MCF 10A (cell line): ENCODE results near the gene NDUFS5. TPM values are rescaled to one million over a fixed set of nuclear protein-coding genes. Genes with fewer than 3 reads are reported as not detected.
"Not testable (repeated sequence)": the region's sequence is repeated elsewhere in the genome, so short reads cannot be mapped to it uniquely, and the experiment has no call there.

ENCODE experiments used
- BruUV-seq: library from RNA; stranded (reverse); fragments of 400-500 nt; replicated peaks from 2 replicates; lab custom pipeline; 2021; lab: Mats Ljungman, UMichigan
- CTCF ChIA-PET: fragments of 300-600 bp; sonication (Branson Sonifier 250); formaldehyde crosslinking; extraction: SDS; loops from one replicate; lab custom pipeline; 2021; ENCODE audit warnings: antibody characterized with exemption, inconsistent platforms; lab: Yijun Ruan, JAX
- POLR2A ChIA-PET: fragments of 300-600, 350-650 bp; sonication (Branson Sonifier 250); formaldehyde crosslinking; extraction: SDS; loops from one replicate; lab custom pipeline; 2020; ENCODE audit warnings: antibody characterized with exemption, inconsistent platforms; lab: Yijun Ruan, JAX
- DNase-seq: peaks from one replicate; pipeline ENCODE4 v3.0.0-alpha.2; 2018; ENCODE audit not compliant: unreplicated experiment
- H3K27ac Mint-ChIP-seq: one replicate; pipeline ENCODE4 v1.8.0; 2022; ENCODE audit warnings: mild to moderate bottlenecking, low read depth, mixed read lengths; ENCODE audit not compliant: unreplicated experiment
- H3K27me3 Mint-ChIP-seq: one replicate; pipeline ENCODE4 v1.8.0; 2022; ENCODE audit warnings: mixed read lengths; ENCODE audit not compliant: insufficient read depth, unreplicated experiment
- H3K36me3 Mint-ChIP-seq: one replicate; pipeline ENCODE4 v1.8.0; 2022; ENCODE audit warnings: mild to moderate bottlenecking, moderate library complexity, mixed read lengths; ENCODE audit not compliant: insufficient read depth, unreplicated experiment
- H3K4me1 Mint-ChIP-seq: one replicate; pipeline ENCODE4 v1.8.0; 2022; ENCODE audit warnings: mixed read lengths; ENCODE audit not compliant: insufficient read depth, unreplicated experiment
- H3K4me3 Mint-ChIP-seq: one replicate; pipeline ENCODE4 v1.8.0; 2022; ENCODE audit warnings: mild to moderate bottlenecking, moderate library complexity, mixed read lengths; ENCODE audit not compliant: unreplicated experiment
- H3K9me3 Mint-ChIP-seq: one replicate; pipeline ENCODE4 v1.8.0; 2022; ENCODE audit warnings: mixed read lengths; ENCODE audit not compliant: unreplicated experiment
- intact Hi-C: fragments of 100-400 bp; cut with micrococcal nuclease; formaldehyde crosslinking; loops from 2 replicates; pipeline ENCODE4 v1.14.1; 2022
- total RNA-seq: library from RNA; stranded (reverse); gene quantifications from 2 replicates; pipeline ENCODE4 v1.2.3, GENCODE V29; 2022
- TF ChIP-seq, protein P1 (sequence below): fragments of 200-600 bp; IDR thresholded peaks from one replicate; pipeline ENCODE4 v1.8.0; 2022; ENCODE audit warnings: antibody characterized with exemption, mild to moderate bottlenecking; ENCODE audit not compliant: unreplicated experiment

Gene NDUFS5
- total RNA-seq, 1 experiment from 2014 or later: 233 TPM

DNA sequence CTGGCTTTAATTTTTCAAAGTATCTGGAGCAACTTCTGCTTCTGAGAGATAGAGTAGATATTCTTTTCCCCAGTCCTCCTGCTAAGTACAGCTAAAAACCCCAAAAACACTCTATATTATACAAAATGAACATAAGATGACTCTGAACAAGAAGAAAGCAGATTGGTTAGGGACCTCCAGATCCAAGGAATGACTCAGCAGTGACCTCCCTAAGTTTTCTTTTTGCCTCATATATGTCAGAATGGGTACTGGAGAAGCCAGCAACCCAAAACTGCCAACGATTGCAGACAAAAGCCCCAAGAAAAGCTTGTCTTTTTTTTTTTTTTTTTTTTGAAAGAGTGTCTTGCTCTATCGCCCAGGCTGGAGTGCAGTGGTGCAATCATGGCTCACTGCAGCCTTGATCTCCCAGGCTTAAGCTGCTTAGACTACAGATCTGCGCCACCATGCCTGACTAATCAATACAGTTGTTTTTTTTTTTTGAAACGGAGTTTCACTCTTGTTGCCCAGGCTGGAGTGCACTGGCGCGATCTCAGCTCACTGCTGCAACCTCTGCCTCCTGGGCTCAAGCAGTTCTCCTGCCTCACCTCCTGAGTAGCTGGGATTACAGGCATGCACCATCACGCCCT lies 22.7 kb downstream of the NDUFS5 start:
- TF ChIP-seq, protein P1, sequence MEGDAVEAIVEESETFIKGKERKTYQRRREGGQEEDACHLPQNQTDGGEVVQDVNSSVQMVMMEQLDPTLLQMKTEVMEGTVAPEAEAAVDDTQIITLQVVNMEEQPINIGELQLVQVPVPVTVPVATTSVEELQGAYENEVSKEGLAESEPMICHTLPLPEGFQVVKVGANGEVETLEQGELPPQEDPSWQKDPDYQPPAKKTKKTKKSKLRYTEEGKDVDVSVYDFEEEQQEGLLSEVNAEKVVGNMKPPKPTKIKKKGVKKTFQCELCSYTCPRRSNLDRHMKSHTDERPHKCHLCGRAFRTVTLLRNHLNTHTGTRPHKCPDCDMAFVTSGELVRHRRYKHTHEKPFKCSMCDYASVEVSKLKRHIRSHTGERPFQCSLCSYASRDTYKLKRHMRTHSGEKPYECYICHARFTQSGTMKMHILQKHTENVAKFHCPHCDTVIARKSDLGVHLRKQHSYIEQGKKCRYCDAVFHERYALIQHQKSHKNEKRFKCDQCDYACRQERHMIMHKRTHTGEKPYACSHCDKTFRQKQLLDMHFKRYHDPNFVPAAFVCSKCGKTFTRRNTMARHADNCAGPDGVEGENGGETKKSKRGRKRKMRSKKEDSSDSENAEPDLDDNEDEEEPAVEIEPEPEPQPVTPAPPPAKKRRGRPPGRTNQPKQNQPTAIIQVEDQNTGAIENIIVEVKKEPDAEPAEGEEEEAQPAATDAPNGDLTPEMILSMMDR: no peak
- CTCF ChIA-PET: interaction anchor here (0.7 kb wide), 1 partner anchor 42 kb away, joined by 4 read pairs; no protein-coding TSS in a partner anchor
- H3K27ac Mint-ChIP-seq: no peak overlapping the region
- H3K36me3 Mint-ChIP-seq: peaks cover 29% of the 10 kb centered on the region
- POLR2A ChIA-PET: interaction anchor here (0.7 kb wide), 1 partner anchor 23 kb away, joined by 3 read pairs; the partner anchor contains the start of gene NDUFS5
- H3K9me3 Mint-ChIP-seq: no peaks in the 10 kb centered on the region
- intact Hi-C loops: no loop called here
- no peak for DNase-seq
- no peak overlapping the region for H3K4me3 Mint-ChIP-seq
- no peaks in the 10 kb centered on the region for H3K27me3 Mint-ChIP-seq
- no peaks in the 10 kb centered on the region for H3K4me1 Mint-ChIP-seq
- BruUV-seq: no TSS peak

DNA sequence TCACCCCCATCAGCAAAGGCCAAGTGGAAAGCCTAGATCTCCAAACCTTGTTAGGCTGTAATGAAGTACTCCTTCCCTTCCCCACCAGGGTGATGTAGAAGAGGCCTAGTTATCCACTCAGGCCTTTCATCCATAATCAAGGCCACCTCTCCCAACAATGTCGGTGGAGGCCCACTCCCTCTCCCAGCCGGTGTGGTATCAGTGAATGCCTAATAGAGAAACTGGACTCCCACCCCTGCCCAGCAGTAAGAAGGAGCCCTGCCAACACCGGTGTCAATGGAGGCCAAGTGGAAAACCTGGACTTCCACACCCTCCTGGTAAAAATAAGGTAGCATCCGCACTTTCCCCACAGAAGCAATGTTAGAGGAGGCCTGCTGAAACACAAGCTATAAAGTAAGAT lies 23.9 kb downstream of the NDUFS5 start:
- H3K4me3 Mint-ChIP-seq: no peak overlapping the region
- H3K9me3 Mint-ChIP-seq: no peaks in the 10 kb centered on the region
- H3K27me3 Mint-ChIP-seq: no peaks in the 10 kb centered on the region
- intact Hi-C loops: no loop called here
- DNase-seq: no peak
- ChIA-PET POLR2A (interaction anchor here (1.0 kb wide), 1 partner anchor 18 kb away, joined by 3 read pairs; no protein-coding TSS in a partner anchor), CTCF (interaction anchor here (1.0 kb wide), 1 partner anchor 49 kb away, joined by 3 read pairs; no protein-coding TSS in a partner anchor)
- TF ChIP-seq, protein P1: no peak
- no TSS peak for BruUV-seq
- no peak overlapping the region for H3K27ac Mint-ChIP-seq
- H3K4me1 Mint-ChIP-seq: no peaks in the 10 kb centered on the region
- H3K36me3 Mint-ChIP-seq: peaks cover 29% of the 10 kb centered on the region

DNA sequence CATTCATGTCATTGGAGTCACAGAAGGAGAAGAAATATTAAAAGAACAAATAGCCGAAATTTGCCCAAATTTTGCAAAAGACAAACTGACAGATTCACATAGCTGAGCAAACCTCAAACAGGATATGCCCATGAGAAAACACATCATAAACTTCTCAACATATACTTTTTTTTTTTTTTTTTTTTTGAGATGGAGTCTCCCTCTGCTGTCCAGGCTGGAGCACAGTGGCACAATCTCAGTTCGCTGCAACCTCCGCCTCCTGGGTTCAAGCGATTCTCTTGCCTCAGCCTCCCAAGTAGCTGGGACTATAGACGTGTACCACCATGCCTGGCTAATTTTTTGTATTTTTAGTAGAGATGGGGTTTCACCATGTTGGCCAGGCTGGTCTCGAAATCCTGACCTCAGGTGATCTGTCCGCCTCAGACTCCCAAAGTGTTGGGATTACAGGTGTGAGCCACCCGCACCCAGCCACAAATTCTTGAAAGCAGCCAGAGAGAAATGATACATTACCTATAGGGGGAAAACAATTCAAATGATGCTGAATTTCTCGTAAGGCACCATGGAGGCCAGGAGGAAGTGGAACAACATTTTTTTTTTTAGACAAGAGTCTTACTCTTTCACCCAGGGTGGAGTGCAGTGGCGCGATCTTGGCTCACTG lies 25.2 kb downstream of the NDUFS5 start:
- H3K4me1 Mint-ChIP-seq, intact Hi-C loops, H3K4me3 Mint-ChIP-seq, H3K9me3 Mint-ChIP-seq, H3K27me3 Mint-ChIP-seq, DNase-seq, BruUV-seq, H3K27ac Mint-ChIP-seq: not testable (repeated sequence)
- ChIA-PET POLR2A (interaction anchor here (0.6 kb wide), 1 partner anchor 192 kb away, joined by 3 read pairs; the partner anchor contains the start of gene RRAGC), CTCF (interaction anchor here (0.6 to 1.1 kb wide), 3 partner anchors 20 to 380 kb away, joined by 3 to 4 read pairs (median 3); no protein-coding TSS in a partner anchor)
- peaks cover 29% of the 10 kb centered on the region for H3K36me3 Mint-ChIP-seq

DNA sequence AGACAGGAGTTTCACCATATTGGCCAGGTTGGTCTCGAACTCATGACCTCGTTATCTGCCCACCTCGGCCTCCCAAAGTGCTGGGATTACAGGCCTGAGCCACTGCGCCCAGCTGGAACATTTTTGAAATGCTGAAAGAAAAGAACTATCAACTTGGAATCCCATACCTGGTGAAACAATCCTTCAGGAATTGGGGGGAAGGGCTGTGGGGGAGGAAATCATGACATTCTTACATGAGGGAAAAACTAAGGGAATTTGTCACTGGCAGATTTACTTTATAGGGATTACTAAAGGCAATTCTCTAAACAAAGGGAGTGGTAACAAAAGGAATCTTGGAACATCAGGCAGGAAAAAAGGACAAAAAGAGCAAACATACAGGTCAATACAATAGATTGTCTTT lies 25.8 kb downstream of the NDUFS5 start:
- H3K27ac Mint-ChIP-seq: no peak overlapping the region
- no peaks in the 10 kb centered on the region for H3K4me1 Mint-ChIP-seq
- no peaks in the 10 kb centered on the region for H3K9me3 Mint-ChIP-seq
- CTCF ChIA-PET: interaction anchor here (1.1 kb wide), 1 partner anchor 20 kb away, joined by 3 read pairs; no protein-coding TSS in a partner anchor
- no peak for DNase-seq
- POLR2A ChIA-PET: no interaction called here
- TF ChIP-seq, protein P1: no peak
- BruUV-seq: no TSS peak
- H3K36me3 Mint-ChIP-seq: peaks cover 25% of the 10 kb centered on the region
- no peaks in the 10 kb centered on the region for H3K27me3 Mint-ChIP-seq
- intact Hi-C loops: no loop called here
- no peak overlapping the region for H3K4me3 Mint-ChIP-seq

DNA sequence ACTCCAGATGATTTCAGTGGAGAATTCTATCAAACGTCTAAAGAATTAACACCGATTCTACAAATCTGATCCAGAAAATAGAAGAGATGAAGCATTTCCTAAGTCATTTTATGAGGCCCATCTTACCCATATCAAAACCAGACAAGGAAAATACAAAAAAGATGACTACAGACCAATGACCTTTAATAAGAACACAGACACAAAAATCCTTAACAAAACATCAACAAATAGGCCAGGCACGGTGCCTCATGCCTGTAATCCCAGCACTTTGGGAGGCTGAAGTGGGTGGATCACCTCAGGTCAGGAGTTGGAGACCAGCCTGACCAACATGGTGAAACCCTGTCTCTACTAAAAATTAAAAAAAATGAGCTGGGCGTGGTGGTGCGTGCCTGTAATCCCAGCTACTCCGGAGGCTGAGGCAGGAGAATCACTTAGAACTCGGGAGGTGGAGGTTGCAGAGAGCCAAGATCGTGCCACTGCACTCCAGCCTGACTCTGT lies 29.1 kb downstream of the NDUFS5 start:
- CTCF ChIA-PET: not testable (repeated sequence)

DNA sequence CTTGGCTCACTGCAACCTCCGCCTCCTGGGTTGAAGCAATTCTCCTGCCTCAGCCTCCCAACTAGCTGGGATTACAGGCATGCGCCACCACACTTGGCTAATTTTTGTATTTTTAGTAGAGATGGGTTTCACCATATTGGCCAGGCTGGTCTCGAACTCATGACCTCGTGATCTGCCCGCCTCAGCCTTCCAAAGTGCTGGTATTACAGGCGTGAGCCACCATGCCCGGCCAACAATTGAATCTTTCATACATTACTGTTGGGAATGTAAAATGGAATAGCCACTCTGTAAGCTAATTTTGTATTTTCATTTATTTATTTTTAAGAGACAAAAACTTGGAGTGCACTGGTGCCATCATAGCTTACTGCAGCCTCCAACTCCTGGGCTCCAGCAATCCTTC lies 35.4 kb downstream of the NDUFS5 start:
- H3K27ac Mint-ChIP-seq, H3K9me3 Mint-ChIP-seq, H3K36me3 Mint-ChIP-seq, CTCF ChIA-PET, H3K4me1 Mint-ChIP-seq, H3K27me3 Mint-ChIP-seq, DNase-seq, intact Hi-C loops, BruUV-seq, H3K4me3 Mint-ChIP-seq: not testable (repeated sequence)
- POLR2A ChIA-PET: interaction anchor here (0.7 to 1.1 kb wide), 2 partner anchors 11 to 35 kb away, joined by 3 to 4 read pairs; partner anchors contain the start of gene NDUFS5

More for the DNA sequence above, 29.1 kb downstream of the NDUFS5 start:
- H3K4me1 Mint-ChIP-seq, H3K27ac Mint-ChIP-seq, H3K36me3 Mint-ChIP-seq, H3K9me3 Mint-ChIP-seq, BruUV-seq, DNase-seq, intact Hi-C loops, H3K4me3 Mint-ChIP-seq, POLR2A ChIA-PET, H3K27me3 Mint-ChIP-seq: not testable (repeated sequence)
